Glutamatergic neuron (in vitro differentiated cells): ENCODE measurements around the gene TIMM22. TPM values are rescaled to one million over a fixed set of nuclear protein-coding genes. Genes with fewer than 3 reads are reported as not detected.
A peak's percentile ranks its signal among the peaks of the same experiment; 100 is the strongest.
"Not testable (repeated sequence)": the region's sequence is repeated elsewhere in the genome, so short reads cannot be mapped to it uniquely, and the experiment has no call there.

ENCODE experiments used
- DNase-seq: peaks from one replicate; pipeline ENCODE4 v3.0.0; 2022
- H3K27ac Mint-ChIP-seq: one replicate; pipeline ENCODE4 v1.8.0; 2020; ENCODE audit warnings: mild to moderate bottlenecking, mixed read lengths, inconsistent platforms; ENCODE audit not compliant: unreplicated experiment
- H3K27me3 Mint-ChIP-seq: one replicate; pipeline ENCODE4 v1.8.0; 2020; ENCODE audit warnings: mild to moderate bottlenecking, moderate library complexity, mixed read lengths, inconsistent platforms; ENCODE audit not compliant: unreplicated experiment
- H3K36me3 Mint-ChIP-seq: one replicate; pipeline ENCODE4 v1.8.0; 2020; ENCODE audit warnings: mild to moderate bottlenecking, mixed read lengths, inconsistent platforms; ENCODE audit not compliant: unreplicated experiment
- H3K4me1 Mint-ChIP-seq: one replicate; pipeline ENCODE4 v1.8.0; 2020; ENCODE audit warnings: mild to moderate bottlenecking, low read depth, mixed read lengths, inconsistent platforms; ENCODE audit not compliant: unreplicated experiment
- H3K4me3 Mint-ChIP-seq: one replicate; pipeline ENCODE4 v1.8.0; 2020; ENCODE audit warnings: mild to moderate bottlenecking, mixed read lengths, inconsistent platforms; ENCODE audit not compliant: unreplicated experiment
- H3K9me3 Mint-ChIP-seq: one replicate; pipeline ENCODE4 v1.8.0; 2020; ENCODE audit warnings: mild to moderate bottlenecking, moderate library complexity, mixed read lengths, inconsistent platforms; ENCODE audit not compliant: unreplicated experiment
- total RNA-seq: library from RNA; stranded (reverse); fragmentation: NEBNext Ultra II Directional; extraction: Animal tissue kit (Norgen Biotek cat#: 25700); gene quantifications from one replicate; pipeline ENCODE4 v1.2.1, GENCODE V29; 2021; ENCODE audit not compliant: unreplicated experiment
- TF ChIP-seq, protein P1 (sequence below): fragments of 200-600 bp; sonication (generic); IDR thresholded peaks from one replicate; pipeline ENCODE4 v1.5.0; 2021; ENCODE audit not compliant: partially characterized antibody, unreplicated experiment

TIMM22 gene
- total RNA-seq, 1 donor from 2014 or later = 22.0 TPM

DNA sequence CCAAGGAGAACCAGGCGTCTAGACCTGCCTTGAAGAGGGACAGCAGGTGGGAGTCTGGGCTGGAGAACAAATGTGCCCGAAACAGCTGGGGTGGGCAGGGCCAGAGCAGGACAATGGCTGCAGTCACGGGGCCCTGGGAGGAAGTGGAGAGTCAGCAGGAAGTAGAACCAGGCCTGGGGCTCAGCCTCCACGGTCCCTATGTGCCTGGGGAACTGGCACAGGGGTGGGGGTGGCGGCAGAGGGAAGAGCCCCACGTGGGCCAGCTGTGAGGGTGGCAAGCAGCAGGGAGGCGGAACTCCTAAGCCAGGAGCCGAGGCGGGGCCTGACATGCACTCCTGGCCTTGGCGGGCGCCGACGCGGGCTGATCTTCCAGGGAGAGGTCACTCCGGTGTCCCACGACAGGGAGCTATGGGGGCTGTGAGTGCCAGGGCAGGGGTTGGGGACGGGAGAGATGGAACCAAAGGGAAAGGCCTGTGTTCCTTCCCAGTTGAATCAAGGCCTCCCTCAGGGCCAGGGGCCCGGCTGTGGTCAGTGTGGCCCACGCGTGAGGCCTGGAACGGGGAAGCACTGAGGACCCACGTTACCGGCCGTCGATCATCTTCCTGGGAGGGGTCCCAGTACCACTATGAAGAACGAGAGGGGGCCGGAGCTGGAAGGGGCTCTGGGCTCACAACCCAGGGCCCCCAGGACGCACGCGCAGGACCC is 42.7 kb downstream of the TIMM22 start:
- DNase-seq = no peak

GRCh38 chr17:1040216-1040600 is 43.3 kb downstream of the TIMM22 start:
- Mint-ChIP-seq H3K27ac (no peak overlapping the region), H3K27me3 (peaks cover 17% of the 10 kb centered on the region), H3K36me3 (peaks cover 11% of the 10 kb centered on the region), H3K4me1 (peaks cover 34% of the 10 kb centered on the region), H3K9me3 (peaks cover 15% of the 10 kb centered on the region), H3K4me3 (no peak overlapping the region)
- DNase-seq = no peak
- TF ChIP-seq, protein P1, sequence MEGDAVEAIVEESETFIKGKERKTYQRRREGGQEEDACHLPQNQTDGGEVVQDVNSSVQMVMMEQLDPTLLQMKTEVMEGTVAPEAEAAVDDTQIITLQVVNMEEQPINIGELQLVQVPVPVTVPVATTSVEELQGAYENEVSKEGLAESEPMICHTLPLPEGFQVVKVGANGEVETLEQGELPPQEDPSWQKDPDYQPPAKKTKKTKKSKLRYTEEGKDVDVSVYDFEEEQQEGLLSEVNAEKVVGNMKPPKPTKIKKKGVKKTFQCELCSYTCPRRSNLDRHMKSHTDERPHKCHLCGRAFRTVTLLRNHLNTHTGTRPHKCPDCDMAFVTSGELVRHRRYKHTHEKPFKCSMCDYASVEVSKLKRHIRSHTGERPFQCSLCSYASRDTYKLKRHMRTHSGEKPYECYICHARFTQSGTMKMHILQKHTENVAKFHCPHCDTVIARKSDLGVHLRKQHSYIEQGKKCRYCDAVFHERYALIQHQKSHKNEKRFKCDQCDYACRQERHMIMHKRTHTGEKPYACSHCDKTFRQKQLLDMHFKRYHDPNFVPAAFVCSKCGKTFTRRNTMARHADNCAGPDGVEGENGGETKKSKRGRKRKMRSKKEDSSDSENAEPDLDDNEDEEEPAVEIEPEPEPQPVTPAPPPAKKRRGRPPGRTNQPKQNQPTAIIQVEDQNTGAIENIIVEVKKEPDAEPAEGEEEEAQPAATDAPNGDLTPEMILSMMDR = no peak

More for the DNA sequence above, 42.7 kb downstream of the TIMM22 start:
- H3K4me3 Mint-ChIP-seq = no peak overlapping the region
- peak overlapping the region; percentile 52 for H3K27ac Mint-ChIP-seq
- TF ChIP-seq, protein P1 = no peak
- peaks cover 30% of the 10 kb centered on the region for H3K4me1 Mint-ChIP-seq
- H3K36me3 Mint-ChIP-seq = peaks cover 11% of the 10 kb centered on the region
- peaks cover 18% of the 10 kb centered on the region for H3K9me3 Mint-ChIP-seq
- peaks cover 14% of the 10 kb centered on the region for H3K27me3 Mint-ChIP-seq

DNA sequence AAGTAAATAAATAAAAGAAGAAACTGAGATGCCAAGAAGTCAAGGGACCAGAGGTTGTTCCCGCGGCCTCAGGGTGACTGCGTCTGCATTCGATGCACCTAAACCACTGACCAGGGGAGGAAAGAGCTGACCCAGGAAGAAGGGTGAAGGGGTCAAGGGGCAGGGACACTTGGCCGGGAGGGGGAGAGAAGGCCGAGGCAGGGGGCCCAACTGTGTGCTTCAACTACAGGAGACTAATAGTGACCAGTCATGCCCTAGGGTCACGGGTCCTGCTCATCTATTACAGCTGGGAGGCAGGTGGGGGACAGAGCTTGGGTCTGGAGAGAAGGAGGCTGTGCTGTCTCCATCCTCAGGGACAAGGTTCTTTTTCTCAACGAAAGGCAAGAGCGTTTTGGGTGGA is 44.8 kb downstream of the TIMM22 start:
- TF ChIP-seq, protein P1 = no peak
- H3K4me3 Mint-ChIP-seq = no peak overlapping the region
- H3K9me3 Mint-ChIP-seq = peaks cover 15% of the 10 kb centered on the region
- H3K36me3 Mint-ChIP-seq = peaks cover 11% of the 10 kb centered on the region
- H3K4me1 Mint-ChIP-seq = peaks cover 39% of the 10 kb centered on the region
- no peak for DNase-seq
- H3K27me3 Mint-ChIP-seq = peaks cover 21% of the 10 kb centered on the region
- H3K27ac Mint-ChIP-seq = peak overlapping the region; percentile 59

DNA sequence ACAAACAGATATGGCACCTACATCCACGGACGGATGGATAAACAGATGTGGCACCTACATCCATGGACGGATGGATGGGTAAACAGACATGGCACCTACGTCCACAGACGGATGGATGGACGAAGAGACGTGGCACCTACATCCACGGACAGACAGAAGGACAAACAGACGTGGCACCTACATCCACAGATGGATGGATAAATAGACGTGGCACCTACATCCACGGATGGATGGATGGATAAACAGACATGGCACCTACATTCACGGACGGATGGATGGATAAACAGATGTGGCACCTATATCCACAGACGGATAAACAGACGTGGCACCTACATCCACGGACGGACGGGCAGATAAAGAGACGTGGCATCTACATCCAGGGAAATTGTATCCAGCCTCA is 45.6 kb downstream of the TIMM22 start:
- H3K27ac Mint-ChIP-seq = peak overlapping the region; percentile 59
- no peak for DNase-seq
- peaks cover 38% of the 10 kb centered on the region for H3K4me1 Mint-ChIP-seq
- TF ChIP-seq, protein P1 = no peak
- peaks cover 11% of the 10 kb centered on the region for H3K36me3 Mint-ChIP-seq
- peaks cover 13% of the 10 kb centered on the region for H3K9me3 Mint-ChIP-seq
- H3K27me3 Mint-ChIP-seq = peaks cover 23% of the 10 kb centered on the region
- H3K4me3 Mint-ChIP-seq = peak overlapping the region; percentile 56

DNA sequence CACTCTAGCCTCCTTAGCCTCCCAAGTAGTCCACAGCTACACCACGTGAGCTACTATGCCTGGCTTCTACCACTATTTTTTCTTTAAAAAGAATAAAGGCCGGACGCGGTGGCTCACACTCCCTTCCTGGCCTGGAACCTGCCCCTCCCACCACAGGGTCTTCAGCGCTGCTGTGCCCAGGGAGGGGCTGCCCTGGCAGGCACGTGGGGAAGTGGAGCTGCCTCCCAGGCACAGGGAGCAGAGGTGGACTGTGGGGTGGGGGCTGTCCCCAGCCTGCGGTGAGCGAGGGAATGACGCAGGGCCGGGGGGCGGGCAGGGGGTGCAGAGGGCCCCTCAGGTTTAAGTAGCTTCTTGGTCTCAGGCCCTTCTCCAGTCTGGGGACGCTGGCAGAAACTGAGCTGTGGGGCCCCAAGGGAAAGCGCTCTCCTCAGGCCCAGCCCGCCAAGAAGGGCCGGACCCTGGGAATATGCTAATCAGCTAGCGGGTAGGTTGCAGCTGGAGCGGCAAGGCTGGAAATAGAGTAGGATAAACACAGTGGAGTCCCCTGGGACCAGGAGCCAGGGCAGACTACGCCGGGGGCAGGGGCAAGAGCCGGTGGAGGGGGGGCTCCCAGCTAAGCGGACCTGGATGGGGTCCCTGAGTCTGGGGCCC is 46.8 kb downstream of the TIMM22 start:
- peak; percentile 74 for DNase-seq
- H3K4me1 Mint-ChIP-seq = peaks cover 37% of the 10 kb centered on the region
- H3K27me3 Mint-ChIP-seq = peaks cover 25% of the 10 kb centered on the region
- H3K36me3 Mint-ChIP-seq = peaks cover 11% of the 10 kb centered on the region
- TF ChIP-seq, protein P1 = no peak
- peaks cover 17% of the 10 kb centered on the region for H3K9me3 Mint-ChIP-seq
- no peak overlapping the region for H3K27ac Mint-ChIP-seq
- no peak overlapping the region for H3K4me3 Mint-ChIP-seq

DNA sequence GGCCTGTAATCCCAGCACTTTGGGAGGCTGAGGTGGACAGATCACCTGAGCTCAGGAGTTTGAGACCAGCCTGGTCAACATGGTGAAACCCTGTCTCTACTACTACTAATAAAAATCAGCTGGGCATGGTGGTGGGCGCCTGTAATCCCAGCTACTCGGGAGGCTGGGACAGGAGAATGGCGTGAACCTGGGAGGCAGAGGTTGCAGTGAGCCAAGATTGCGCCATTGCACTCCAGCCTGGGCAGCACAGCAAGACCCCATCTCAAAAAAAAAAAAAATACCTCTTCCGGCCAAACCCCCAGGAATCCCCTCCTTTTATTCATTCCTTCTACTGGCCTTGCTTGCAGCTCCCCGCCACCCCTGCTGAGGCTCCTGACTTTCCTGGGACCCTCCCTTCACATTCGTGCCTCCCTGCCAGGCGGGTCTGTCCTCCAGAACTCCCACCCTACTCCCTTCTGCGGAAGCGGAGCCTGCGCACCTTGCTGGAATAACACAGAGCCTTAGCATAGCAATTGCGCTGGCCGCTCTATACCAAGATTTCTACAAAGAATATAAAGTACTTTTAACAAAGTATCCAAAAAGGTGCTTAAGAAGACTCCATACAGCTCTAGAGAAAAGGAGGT is 47.6 kb downstream of the TIMM22 start:
- Mint-ChIP-seq H3K36me3 (peaks cover 11% of the 10 kb centered on the region), H3K27me3 (peaks cover 25% of the 10 kb centered on the region), H3K9me3 (peaks cover 18% of the 10 kb centered on the region), H3K4me1 (peaks cover 39% of the 10 kb centered on the region), H3K27ac (peak overlapping the region; percentile 42)
- DNase-seq, H3K4me3 Mint-ChIP-seq: not testable (repeated sequence)
